ENCODE measurements around the gene TENM3.

DNA sequence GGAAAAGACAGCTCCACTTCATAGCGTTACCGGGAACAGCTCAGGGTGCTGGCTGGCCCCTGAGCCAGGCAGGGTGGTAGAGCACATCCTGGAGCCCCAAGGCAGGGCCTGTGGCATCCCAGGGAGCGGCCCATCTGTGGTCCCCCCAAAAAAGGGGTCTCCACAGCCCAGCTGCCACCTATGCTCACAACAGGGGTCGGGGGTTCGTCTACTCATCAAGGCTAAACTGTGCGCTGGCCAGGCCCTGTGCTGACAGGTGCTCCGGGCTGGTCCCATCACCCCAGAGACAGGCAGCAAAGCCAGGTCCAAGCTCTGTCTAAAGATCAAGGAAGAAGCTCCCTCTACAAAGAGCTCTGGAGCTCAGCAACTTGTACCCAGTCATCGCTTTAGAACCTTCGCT lies 596.1 kb downstream of the TENM3 start:
- TF ChIP-seq, protein P1, sequence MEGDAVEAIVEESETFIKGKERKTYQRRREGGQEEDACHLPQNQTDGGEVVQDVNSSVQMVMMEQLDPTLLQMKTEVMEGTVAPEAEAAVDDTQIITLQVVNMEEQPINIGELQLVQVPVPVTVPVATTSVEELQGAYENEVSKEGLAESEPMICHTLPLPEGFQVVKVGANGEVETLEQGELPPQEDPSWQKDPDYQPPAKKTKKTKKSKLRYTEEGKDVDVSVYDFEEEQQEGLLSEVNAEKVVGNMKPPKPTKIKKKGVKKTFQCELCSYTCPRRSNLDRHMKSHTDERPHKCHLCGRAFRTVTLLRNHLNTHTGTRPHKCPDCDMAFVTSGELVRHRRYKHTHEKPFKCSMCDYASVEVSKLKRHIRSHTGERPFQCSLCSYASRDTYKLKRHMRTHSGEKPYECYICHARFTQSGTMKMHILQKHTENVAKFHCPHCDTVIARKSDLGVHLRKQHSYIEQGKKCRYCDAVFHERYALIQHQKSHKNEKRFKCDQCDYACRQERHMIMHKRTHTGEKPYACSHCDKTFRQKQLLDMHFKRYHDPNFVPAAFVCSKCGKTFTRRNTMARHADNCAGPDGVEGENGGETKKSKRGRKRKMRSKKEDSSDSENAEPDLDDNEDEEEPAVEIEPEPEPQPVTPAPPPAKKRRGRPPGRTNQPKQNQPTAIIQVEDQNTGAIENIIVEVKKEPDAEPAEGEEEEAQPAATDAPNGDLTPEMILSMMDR (IDR thresholded peaks at IDR 0.05; ENCODE audit: insufficient read depth, low read length, poor library complexity, severe bottlenecking), result no peak
- no peak for TF ChIP-seq EZH2phosphoT487 (conservative IDR thresholded peaks at IDR 0.05; ENCODE audit: low read length)
